ENCODE data around the gene TMOD3.

TMOD3 gene

DNA sequence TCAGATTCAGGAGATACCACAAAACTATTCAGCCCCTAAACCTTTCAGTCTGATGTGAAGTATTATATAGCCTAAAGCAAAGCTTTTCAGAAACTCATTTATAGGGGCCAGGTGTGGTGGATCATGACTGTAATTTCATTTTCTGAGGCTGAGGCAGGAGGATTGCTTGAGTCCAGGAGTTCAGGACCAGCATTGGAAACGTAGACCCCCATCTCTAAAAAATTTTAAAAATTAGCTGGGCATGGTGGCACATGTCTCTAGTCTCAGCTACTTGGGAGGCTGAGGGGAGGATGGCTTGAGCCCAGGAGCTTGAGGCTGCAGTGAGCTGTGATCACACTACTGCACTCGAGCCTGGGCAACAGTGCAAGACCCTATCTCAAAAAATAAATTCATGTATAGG lies 60.0 kb downstream of the TMOD3 start:
- TF ChIP-seq, protein P1, sequence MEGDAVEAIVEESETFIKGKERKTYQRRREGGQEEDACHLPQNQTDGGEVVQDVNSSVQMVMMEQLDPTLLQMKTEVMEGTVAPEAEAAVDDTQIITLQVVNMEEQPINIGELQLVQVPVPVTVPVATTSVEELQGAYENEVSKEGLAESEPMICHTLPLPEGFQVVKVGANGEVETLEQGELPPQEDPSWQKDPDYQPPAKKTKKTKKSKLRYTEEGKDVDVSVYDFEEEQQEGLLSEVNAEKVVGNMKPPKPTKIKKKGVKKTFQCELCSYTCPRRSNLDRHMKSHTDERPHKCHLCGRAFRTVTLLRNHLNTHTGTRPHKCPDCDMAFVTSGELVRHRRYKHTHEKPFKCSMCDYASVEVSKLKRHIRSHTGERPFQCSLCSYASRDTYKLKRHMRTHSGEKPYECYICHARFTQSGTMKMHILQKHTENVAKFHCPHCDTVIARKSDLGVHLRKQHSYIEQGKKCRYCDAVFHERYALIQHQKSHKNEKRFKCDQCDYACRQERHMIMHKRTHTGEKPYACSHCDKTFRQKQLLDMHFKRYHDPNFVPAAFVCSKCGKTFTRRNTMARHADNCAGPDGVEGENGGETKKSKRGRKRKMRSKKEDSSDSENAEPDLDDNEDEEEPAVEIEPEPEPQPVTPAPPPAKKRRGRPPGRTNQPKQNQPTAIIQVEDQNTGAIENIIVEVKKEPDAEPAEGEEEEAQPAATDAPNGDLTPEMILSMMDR (IDR thresholded peaks at IDR 0.05; ENCODE audit: low read depth, low read length): no peak
- no peak for DNase-seq (ENCODE audit: low read depth, low spot score)
- in situ Hi-C loops (cut with HindIII; ENCODE audit: low sequenced_read_pairs): no loop called here
- H3K4me3 ChIP-seq (ENCODE audit: low read depth, low read length): no peak overlapping the region

DNA sequence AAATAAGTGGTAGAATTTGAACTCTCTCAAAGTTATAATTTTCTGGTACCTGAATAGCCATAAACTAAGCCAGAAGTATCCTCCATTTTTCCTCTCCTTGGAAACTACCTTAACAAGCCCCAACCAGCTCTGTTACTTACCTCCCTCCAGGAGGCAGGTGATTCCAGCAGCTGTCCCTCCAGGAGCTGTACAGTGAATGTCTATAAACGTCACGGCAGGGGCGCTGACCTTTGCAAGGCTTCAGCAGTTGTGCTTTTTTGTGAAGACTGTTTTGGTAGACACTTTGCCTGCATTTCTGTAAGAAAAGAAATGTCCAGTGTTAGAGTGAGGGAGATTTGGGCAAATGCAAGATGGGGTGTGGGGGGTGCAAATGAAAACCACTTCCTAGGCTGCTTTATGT lies 75.0 kb downstream of the TMOD3 start:
- TF ChIP-seq, protein P1 (IDR thresholded peaks at IDR 0.05; ENCODE audit: low read depth, low read length): no peak
- H3K4me3 ChIP-seq (ENCODE audit: low read depth, low read length): no peak overlapping the region
- in situ Hi-C loops (cut with HindIII; ENCODE audit: low sequenced_read_pairs): no loop called here
- no peak for DNase-seq (ENCODE audit: low read depth, low spot score)

DNA sequence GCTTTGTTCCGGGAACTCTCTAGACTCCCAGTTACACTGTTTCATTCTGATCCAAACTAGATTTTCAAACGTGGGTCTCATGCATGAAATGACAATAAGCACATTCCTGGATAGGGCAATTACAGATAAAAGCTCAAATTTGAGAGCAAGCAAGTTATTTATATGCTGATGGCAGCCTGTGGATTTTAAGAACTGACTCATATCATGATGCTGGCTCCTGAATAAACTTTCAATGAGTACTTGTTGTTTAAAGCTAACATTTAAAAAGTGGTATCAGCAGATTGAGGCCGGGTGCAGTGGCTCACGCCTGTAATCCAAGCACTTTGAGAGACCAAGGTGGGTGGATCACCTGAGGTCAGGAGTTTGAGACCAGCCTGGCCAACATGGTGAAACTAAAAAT lies 75.5 kb downstream of the TMOD3 start:
- no peak for DNase-seq (ENCODE audit: low read depth, low spot score)
- no peak overlapping the region for H3K4me3 ChIP-seq (ENCODE audit: low read depth, low read length)
- in situ Hi-C loops (cut with HindIII; ENCODE audit: low sequenced_read_pairs): no loop called here
- TF ChIP-seq, protein P1 (IDR thresholded peaks at IDR 0.05; ENCODE audit: low read depth, low read length): no peak

DNA sequence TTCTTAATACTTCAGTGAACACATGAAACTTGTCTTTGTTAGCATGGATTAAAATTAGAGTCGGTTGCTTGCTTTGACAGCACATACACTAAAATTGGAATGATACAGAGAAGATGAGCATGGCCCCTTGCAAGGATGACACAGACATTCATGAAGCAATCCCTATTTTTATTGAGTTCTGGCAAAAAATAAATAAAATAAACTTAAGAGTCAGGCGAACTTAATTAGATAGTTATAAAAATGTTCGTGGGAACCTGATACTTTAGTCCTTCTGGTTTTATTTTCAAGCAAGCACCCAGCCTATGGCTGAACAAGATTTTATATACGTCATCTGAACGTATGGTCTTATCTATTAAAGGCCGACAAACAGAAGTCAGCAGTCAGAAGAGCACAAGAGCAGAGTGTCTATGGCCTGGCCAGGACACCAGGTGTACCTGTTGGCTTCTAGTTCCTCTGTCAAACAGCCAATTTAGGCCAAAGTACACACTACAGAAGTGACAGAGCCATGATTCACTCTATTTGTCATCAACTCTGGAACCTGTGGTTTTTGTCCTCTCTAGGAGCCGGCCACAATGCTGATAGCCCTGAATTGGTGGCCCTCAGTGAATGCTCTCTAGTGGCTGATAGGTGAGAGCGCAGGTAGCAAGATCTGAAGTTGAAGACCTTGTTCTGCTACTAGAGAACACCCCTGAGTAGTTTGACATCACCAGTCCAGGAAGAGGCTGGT lies 77.8 kb downstream of the TMOD3 start:
- DNase-seq (ENCODE audit: low read depth, low spot score): peak; percentile 22
- in situ Hi-C loops (cut with HindIII; ENCODE audit: low sequenced_read_pairs): no loop called here
- TF ChIP-seq, protein P1 (IDR thresholded peaks at IDR 0.05; ENCODE audit: low read depth, low read length): no peak
- no peak overlapping the region for H3K4me3 ChIP-seq (ENCODE audit: low read depth, low read length)

DNA sequence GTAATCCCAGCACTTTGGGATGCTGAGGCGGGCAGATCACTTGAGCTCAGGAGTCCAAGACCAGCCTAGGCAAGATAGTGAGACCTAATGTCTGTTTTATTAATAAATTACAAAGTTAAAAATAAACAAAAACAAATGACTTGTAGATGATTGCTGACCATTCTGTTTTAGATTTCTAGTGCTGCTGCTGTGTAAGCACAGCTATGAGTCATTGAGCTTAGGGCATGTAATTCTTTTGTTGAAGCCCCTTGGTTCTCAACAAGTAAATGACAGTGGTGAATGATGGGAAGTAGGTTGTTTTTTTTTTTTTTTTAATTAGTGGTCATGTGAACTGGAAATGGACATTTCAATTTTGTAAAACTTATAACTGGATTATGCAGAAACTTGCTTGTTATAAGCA lies 78.9 kb downstream of the TMOD3 start:
- TF ChIP-seq, protein P1 (IDR thresholded peaks at IDR 0.05; ENCODE audit: low read depth, low read length): no peak
- no peak overlapping the region for H3K4me3 ChIP-seq (ENCODE audit: low read depth, low read length)
- in situ Hi-C loops (cut with HindIII; ENCODE audit: low sequenced_read_pairs): no loop called here

DNA sequence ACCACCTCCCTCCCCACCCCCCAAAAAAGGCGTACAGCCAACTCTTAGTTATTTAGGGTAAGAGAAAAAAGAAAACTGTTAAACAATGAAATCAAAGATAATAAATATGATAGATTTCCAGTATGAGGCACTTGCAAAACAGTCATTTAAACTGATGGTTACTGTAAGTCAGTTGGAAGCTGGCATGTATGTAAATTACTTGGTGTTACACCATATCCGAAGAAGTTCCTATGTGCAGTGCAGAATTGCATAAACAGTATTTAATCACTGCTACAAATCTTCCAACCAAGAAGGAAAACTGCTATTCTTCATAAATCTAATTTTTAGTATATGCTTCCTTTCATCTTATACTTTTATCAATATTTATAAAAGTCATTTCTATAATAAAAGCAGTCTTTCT lies 80.1 kb downstream of the TMOD3 start:
- DNase-seq (ENCODE audit: low read depth, low spot score): no peak
- no peak overlapping the region for H3K4me3 ChIP-seq (ENCODE audit: low read depth, low read length)
- TF ChIP-seq, protein P1 (IDR thresholded peaks at IDR 0.05; ENCODE audit: low read depth, low read length): no peak
- in situ Hi-C loops (cut with HindIII; ENCODE audit: low sequenced_read_pairs): no loop called here

More for the DNA sequence above, 78.9 kb downstream of the TMOD3 start:
- peak; percentile 42 for DNase-seq (ENCODE audit: low read depth, low spot score)

All from astrocyte of the spinal cord (primary cell).